Activated CD4-positive, alpha-beta T cell treated with anti-CD3 and anti-CD28 coated beads, Interleukin-2, Interleukin-4, amounts not matched to agents 100 ng/mL and 50 ng/mL, durations not matched to agents 16 hours and 8 hours (primary cell): ENCODE measurements around the gene ATP9B.
"Not testable (repeated sequence)": the region's sequence is repeated elsewhere in the genome, so short reads cannot be mapped to it uniquely, and the experiment has no call there.

Source experiments
- DNase-seq: peaks from one replicate; pipeline ENCODE4 v3.0.0-alpha.2; 2020; ENCODE audit warnings: low spot score

ATP9B gene

GRCh38 chr18:79285191-79285590, 216.0 kb downstream of the ATP9B start:
- not testable (repeated sequence) for DNase-seq

GRCh38 chr18:79290409-79290808, 221.2 kb downstream of the ATP9B start:
- DNase-seq = not testable (repeated sequence)

GRCh38 chr18:79290876-79291275, 221.7 kb downstream of the ATP9B start:
- DNase-seq = no peak

DNA sequence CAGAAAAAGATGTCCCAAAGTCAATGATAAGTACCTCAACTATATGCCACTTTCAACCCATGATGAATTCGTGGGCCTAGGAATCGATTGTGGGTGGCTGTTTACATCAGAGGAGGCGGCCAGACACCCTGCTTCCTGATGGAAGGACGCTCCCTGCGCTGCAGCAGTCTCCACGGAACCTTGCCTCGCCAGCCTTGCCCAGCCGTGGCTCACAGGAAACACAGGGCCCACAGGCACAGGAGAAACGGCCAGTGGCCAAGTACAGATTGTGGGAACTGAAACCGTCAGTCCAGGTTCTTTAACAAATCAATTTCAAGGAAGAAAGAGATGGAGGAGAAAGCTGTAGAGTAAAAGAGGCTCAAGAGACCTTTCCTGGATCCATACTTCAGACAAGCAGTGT, 225.0 kb downstream of the ATP9B start:
- DNase-seq = no peak

- DNase-seq = no peak
Observed at GRCh38 chr18:79299272-79299671, 230.1 kb downstream of the ATP9B start.

DNA sequence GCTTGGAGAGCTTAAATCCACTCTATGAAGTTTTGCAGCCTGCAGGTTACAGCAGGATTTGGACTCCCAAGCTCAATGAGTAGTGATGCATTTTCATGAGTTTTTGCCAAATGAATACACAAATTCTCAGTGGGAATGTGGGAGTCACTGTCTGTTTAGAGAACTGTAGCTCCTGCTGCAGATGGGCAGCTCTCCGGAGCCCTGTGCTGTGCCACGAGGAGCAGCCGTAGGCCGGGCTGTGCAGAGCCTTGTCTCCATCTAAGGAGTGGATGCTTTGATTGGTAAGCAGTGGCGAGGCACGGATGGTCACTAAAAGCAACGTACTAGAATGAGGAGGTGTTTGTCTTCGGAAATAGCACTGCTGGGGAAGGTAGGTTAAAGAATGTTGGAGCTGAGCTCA, 230.5 kb downstream of the ATP9B start:
- no peak for DNase-seq

DNA sequence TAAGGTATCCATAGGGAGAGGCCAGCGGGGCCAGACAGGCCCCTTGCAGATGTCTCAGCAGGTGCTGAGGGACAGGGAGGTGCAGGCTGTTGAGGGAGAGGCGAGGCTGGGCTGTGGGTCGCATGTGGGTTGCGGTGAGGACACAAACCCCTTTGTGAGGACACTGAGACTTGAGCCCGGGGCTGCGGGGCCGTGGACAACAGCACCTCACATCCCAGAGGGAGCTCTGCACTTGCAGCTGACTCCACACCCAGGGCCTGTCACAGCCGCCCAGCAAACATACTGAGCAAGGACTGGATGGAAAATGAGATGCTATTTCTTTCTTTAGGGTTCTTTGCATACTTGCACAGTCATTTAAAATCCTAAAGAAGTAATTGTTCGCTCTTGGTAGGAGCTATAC, 231.2 kb downstream of the ATP9B start:
- DNase-seq = no peak

DNA sequence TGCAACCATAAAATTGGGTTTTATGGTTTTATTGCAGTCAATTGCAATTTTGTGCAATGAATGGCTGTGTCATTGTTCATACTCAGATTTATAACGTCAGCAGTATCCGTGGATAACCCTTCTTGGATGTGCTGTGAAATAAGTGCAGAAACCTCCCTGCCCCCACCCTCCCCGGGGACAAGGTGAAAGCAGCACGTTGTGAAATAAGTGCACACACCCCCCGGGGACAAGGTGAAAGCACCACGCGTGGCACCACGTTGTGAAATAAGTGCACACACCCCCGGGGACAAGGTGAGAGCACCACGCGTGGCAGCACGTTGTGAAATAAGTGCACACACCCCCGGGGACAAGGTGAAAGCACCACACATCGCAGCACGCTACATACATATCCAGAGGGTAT, 232.9 kb downstream of the ATP9B start:
- DNase-seq = no peak

GRCh38 chr18:79305911-79306310, 236.7 kb downstream of the ATP9B start:
- no peak for DNase-seq

DNA sequence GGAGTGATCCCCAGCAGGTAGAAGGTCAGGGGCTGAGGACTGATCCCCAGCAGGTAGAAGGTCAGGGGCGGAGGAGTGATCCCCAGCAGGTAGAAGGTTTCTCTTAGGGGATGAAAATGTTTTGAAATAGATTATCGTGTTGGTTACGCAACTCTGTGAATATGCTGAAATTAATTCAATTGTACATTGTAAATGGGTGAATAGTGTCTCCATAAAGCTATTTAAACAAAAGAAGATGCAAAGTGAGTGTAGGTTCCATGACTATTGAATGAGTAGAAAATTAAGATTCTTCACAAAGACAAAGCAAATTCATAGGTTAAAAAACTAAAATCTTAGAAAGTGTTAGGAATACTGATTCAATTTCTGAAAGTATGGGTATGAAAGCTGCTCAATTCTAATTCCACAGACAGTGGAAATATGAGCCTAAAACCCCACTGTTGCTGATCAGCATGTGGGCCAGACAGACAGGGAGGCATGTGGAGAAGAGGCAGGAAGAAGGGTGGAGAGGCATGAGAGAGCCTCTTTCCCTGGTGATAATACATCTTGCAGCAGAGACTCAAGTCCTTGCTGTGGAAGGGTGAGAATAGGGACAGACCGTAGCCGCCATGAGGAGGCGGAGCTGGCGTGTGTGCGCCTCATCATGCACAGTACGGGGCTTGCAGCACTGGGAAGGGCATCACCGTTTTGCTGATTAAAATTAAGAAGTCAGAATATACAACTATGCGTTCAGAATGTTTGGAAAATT, 240.6 kb downstream of the ATP9B start:
- no peak for DNase-seq

- DNase-seq = no peak
Observed at GRCh38 chr18:79314838-79315388, 245.7 kb downstream of the ATP9B start.

DNA sequence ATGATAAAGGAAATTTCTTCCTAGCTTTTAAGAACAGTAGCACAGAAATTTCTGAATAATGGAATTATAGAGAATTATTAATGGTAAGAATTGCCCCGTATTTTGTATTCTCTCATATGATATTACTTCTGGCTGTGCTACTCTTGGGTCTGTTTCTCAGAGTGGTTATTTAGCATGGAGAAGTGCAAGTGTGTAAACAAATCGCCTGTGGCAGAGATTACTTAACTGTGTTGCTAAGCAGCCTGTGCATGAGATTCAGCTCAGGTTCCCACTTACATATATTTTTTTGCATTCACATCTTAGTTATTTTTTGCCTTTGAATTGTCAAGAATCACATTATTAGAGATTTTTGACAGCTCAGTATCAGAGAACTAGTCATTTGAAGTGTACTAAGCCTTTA, 246.4 kb downstream of the ATP9B start:
- no peak for DNase-seq

GRCh38 chr18:79317703-79318102, 248.5 kb downstream of the ATP9B start:
- no peak for DNase-seq

DNA sequence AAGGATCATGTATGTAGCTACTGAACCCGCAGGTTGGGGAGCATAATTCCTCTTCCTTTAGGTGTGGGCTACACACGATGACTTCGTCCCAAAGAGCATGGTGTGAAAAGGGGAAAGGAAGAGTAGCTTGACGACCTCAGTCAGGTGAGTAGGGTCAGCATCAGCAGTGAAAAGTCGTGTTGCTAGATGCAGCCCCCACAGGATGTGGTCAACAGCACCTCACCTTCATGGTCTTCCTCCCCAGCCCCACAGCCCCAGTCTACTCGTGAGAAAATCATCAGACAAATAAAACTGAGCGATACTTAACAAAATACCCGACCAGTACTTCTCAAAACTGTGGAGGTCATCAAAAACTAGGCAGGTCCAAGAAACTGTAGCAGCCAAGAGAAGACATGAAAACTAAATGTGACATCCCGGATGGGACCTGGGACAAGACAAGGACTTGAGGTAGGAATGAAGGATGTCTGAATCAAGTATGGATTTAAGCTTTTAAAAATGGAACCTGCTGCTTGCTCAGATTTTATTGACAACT, 249.0 kb downstream of the ATP9B start:
- DNase-seq = no peak

DNA sequence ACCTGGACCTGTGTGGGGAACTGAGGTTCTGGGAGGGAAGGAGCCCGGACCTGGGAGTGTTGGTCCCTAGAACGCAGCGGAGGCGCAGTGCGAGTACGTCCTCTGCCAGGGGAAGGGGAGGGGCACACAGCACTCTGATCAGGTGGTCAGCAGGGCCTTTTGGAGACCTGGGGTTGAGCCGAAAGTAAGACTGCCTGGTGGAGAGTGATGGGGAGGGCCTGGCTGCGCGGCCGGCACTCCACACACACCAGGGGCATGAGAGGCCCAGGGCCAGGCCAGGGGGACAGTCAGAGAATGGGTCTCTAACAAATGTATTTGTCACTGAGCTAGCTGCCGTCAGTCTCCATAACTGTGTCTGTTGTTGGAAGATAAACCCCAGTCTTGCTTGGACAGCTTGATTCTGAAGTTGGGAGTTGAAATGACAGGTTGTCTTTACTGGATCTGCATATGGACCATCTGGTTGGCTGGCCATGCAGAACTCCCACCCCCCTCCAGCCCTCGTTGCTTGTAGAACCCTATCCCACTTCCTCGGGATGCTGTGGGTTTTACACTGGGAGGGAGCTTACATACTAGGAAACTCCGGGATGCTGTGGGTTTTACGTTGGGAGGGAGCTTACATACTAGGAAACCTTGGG, 251.1 kb downstream of the ATP9B start:
- no peak for DNase-seq

GRCh38 chr18:79321625-79322405, 252.6 kb downstream of the ATP9B start:
- no peak for DNase-seq

DNA sequence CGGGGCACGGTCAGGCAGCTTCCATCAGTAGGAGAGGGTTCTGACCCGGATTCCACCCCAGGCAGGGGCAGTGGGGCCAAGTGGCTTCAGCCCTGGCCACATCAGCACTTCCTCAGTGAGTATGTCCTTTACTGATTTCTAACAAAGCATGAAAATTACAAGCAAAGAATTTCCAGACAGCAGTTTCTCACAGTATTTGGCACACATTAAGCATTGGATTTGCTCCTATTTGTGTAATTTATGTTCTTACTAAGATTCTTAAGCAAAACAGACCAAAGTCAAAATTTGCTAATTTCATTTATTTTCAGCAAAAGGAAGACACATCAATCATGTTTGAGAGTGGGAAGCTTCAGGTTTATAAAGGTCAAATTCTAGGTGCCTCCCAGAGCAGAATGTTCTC, 253.2 kb downstream of the ATP9B start:
- DNase-seq = no peak

DNA sequence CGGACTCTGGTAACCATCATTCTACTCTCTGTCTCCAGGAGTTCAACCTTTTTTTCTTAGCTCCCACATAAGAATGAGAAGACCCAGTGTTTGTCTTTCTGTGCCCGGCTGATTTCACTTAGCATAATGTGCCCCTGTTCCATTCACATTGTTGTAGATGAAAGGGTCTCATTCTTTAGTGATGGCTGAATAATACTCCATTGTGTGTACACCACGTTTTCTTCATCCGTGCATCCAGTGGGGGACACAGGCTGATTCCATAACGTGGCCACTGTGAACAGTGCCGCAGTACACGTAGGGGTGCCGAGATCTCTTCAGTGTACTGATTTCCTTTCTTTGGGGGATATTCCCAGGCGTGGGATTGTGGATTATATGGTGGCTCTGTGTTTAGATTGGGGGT, 254.3 kb downstream of the ATP9B start:
- DNase-seq = no peak

DNA sequence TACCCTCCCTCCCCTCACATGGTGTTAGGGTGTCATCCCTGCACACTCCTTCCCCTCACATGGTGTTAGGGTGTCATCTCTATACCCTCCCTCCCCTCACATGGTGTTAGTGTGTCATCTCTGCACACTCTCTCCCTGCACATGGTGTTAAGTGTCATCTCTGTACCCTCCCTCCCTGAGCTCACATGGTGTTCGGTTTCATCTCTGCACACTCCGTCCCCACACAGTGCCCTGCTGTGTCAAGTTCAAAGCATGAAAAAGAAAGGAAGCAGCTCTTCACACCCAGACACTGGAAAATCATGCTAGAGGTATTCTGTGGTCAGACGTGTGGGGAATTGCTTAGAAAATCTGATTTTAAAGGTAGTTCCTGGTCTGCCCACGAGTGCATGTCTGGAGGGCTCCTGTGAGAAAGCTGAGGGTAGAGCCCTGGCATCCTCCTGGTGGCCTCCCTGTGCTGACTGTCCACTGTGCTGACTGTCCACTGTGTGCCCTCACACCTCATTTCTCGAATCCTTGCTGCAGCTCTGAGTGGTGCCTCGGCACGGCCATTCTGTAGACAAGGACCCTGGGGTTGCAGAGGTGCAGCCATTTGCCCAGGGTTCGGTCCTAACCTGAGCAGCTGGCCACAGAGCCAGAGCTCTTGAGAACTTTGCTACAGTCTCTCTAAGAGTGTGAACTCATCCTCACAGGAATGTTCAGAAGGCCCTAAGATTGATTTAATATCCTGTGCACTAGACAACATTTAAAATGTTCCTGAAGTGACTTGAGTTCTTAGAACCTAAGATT, 257.4 kb downstream of the ATP9B start:
- DNase-seq = no peak

- DNase-seq = no peak
Observed at GRCh38 chr18:79327199-79327721, 258.1 kb downstream of the ATP9B start.

- not testable (repeated sequence) for DNase-seq
Observed at GRCh38 chr18:79327915-79328314, 258.7 kb downstream of the ATP9B start.
